Nephron (organoid): Measurements from ENCODE around the gene CALY.
"Not testable (repeated sequence)": the region's sequence is repeated elsewhere in the genome, so short reads cannot be mapped to it uniquely, and the experiment has no call there.

Source experiments
- H3K27ac Mint-ChIP-seq, 3 experiments: 2 replicates each; pipeline ENCODE4 v1.8.0; 2020; ENCODE audit warnings: mixed read lengths in 3 of 3, mild to moderate bottlenecking in 2 of 3, moderate library complexity in 1 of 3
- H3K27me3 Mint-ChIP-seq: 2 replicates; pipeline ENCODE4 v1.8.0; 2021; ENCODE audit warnings: low read depth, mild to moderate bottlenecking, moderate library complexity, mixed read lengths
- H3K36me3 Mint-ChIP-seq: 2 replicates; pipeline ENCODE4 v1.8.0; 2020; ENCODE audit warnings: low read depth, mixed read lengths
- H3K4me1 Mint-ChIP-seq: 2 replicates; pipeline ENCODE4 v1.8.0; 2020; ENCODE audit warnings: mixed read lengths
- H3K4me3 Mint-ChIP-seq, 3 experiments: 2 replicates each; pipeline ENCODE4 v1.8.0; 2020; ENCODE audit warnings: mild to moderate bottlenecking in 3 of 3, mixed read lengths in 3 of 3, moderate library complexity in 2 of 3
- H3K9me3 Mint-ChIP-seq: 2 replicates; pipeline ENCODE4 v1.8.0; 2020; ENCODE audit warnings: mixed read lengths
- CTCF ChIP-seq, 3 experiments: fragments of 200-600 bp; sonication (generic); IDR thresholded peaks; one replicate each; pipeline ENCODE4 v1.5.0; 2021; ENCODE audit warnings: antibody characterized with exemption in 3 of 3; ENCODE audit not compliant: unreplicated experiment in 3 of 3

The CALY gene

DNA sequence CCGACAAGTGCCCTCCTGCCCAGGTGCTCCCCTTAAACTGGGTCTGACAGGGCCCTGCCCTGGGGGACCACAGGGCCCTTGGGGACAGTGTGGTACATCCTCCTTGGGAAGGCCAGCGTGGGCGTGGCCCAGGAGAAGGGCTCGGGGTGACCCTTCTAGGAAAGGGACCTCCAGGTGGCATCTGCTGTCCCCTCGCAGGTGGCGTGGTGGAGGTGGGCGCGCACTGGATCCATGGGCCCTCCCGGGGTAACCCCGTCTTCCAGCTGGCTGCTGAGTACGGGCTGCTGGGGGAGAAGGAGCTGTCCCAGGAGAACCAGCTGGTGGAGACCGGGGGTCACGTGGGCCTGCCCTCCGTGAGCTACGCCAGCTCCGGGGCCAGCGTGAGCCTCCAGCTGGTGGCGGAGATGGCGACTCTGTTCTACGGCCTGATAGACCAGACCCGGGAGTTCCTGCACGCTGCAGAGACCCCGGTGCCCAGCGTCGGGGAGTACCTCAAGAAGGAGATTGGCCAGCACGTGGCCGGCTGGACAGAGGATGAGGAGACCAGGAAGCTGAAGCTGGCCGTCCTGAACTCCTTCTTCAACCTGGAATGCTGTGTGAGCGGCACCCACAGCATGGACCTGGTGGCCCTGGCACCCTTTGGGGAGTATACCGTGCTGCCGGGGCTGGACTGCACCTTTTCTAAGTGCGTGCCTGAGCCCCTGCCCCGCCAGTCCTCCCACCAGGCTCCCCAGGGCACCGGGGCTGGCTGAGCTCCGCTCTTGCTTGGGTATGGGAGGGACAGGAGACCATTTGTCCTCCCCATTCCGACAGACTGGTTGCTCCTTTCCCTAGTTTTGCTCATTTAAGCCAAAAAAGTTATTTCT lies 43.3 kb upstream of the CALY start:
- peak overlapping the region; percentile 73 to 80 (median 79) for H3K4me3 Mint-ChIP-seq
- no peaks in the 10 kb centered on the region for H3K27me3 Mint-ChIP-seq
- no peaks in the 10 kb centered on the region for H3K9me3 Mint-ChIP-seq
- H3K36me3 Mint-ChIP-seq = peaks cover 3% of the 10 kb centered on the region
- TF ChIP-seq CTCF (IDR thresholded peaks at IDR 0.05; ENCODE audit: unreplicated experiment in 3 of 3) = no peak
- no peak overlapping the region for H3K27ac Mint-ChIP-seq
- peaks cover 8% of the 10 kb centered on the region for H3K4me1 Mint-ChIP-seq

DNA sequence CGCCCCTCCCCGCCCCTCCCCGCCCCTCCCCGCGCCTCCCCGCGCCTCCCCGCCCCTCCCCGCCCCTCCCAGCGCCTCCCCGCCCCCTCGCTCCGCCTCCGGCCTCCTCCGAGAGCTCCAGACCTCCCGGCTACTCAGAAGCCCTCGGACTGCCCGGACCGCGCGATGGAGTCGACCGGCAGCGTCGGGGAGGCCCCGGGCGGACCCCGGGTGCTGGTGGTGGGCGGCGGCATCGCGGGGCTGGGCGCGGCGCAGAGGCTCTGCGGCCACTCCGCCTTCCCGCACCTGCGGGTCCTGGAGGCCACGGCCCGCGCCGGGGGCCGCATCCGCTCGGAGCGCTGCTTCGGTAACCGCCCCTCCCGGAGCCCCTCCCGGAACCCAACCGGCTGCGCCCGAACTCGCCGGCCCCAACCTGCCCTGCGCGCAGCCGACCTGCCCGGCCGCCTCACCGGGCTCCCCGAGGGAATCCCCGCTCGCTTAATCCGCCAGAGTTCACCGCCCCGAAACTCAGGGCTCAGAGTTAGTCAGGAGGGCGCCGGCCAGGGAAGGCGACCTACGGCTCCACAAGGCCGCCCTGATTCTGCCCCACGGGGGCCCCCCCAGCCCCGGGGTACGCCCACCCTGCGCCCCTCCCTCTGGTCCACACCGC lies 42.6 kb upstream of the CALY start, which contains the start of gene PAOX:
PAOX (plus strand) TSS at position 111 of the 649 bp plus-strand sequence; CDS start at position 166, 55 bp downstream.
- Mint-ChIP-seq H3K9me3 (no peaks in the 10 kb centered on the region), H3K36me3 (peaks cover 3% of the 10 kb centered on the region), H3K4me1 (peaks cover 15% of the 10 kb centered on the region), H3K27ac (peak within 1 kb of the TSS; percentile 23 to 61 (median 60)), H3K27me3 (peaks cover 5% of the 10 kb centered on the region), H3K4me3 (peak within 1 kb of the TSS; percentile 84 to 88 (median 86))
- no peak for TF ChIP-seq CTCF (IDR thresholded peaks at IDR 0.05; ENCODE audit: unreplicated experiment in 3 of 3)

- TF ChIP-seq CTCF (IDR thresholded peaks at IDR 0.05; ENCODE audit: unreplicated experiment in 3 of 3) = no peak
- Mint-ChIP-seq H3K27ac (peak overlapping the region; percentile 23 to 61 (median 60)), H3K4me1 (peaks cover 20% of the 10 kb centered on the region), H3K27me3 (peaks cover 5% of the 10 kb centered on the region), H3K9me3 (no peaks in the 10 kb centered on the region), H3K4me3 (peak overlapping the region; percentile 84 to 88 (median 86)), H3K36me3 (peaks cover 3% of the 10 kb centered on the region)
These were observed 41.8 kb upstream of the CALY start for GRCh38 chr10:133378251-133379096.

- Mint-ChIP-seq H3K27ac (peak overlapping the region; percentile 23 to 61 (median 60)), H3K4me1 (peaks cover 20% of the 10 kb centered on the region), H3K9me3 (no peaks in the 10 kb centered on the region), H3K27me3 (peaks cover 5% of the 10 kb centered on the region), H3K36me3 (peaks cover 3% of the 10 kb centered on the region), H3K4me3 (peak overlapping the region; percentile 84 to 88 (median 86))
- TF ChIP-seq CTCF (IDR thresholded peaks at IDR 0.05; ENCODE audit: unreplicated experiment in 3 of 3) = no peak
These were observed 41.1 kb upstream of the CALY start for GRCh38 chr10:133377818-133378250.

DNA sequence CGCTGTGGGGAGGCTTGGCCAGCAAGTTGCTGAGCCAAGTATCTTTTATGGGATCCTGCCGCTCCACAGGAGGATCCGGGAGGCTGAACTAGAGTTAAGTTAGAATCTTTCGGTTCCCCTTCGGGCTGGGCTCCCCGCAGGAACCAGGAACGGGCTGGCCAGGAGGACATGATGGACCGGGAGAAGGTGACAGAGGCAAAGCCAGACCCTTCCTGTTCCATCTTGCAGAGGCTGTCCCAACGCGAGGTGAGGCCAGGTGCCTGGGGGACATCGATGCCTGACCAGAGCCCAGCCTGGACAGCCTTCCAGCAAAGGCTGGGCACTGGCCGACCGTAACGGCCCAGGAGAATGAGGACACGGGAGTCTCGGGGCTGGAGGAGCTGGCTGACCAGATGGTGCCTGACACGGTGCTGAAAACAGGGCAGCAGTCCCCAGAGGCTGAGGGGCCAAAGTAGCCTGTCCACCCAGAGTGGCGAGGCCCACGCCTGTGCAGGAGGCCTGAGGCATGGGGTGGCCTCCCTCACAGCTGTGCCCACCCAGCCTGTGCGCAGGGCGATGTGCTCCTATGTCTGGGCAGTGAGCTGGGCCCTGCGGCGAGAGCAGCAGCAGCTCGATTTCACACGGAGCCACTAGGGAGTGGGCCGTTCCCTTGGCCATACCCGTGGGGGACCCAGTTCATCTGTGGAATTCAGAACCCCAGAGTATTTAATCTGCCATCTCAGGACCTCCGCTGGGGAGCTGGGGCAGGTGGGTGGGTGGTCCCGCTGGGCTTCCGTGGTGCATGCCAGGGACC lies 40.5 kb upstream of the CALY start:
- Mint-ChIP-seq H3K4me3 (peak overlapping the region; percentile 69 to 73 (median 71)), H3K27me3 (peaks cover 5% of the 10 kb centered on the region), H3K27ac (no peak overlapping the region), H3K4me1 (peaks cover 20% of the 10 kb centered on the region), H3K36me3 (peaks cover 3% of the 10 kb centered on the region), H3K9me3 (no peaks in the 10 kb centered on the region)
- no peak for TF ChIP-seq CTCF (IDR thresholded peaks at IDR 0.05; ENCODE audit: unreplicated experiment in 3 of 3)

- H3K27me3 Mint-ChIP-seq, H3K9me3 Mint-ChIP-seq, H3K36me3 Mint-ChIP-seq: not testable (repeated sequence)
- Mint-ChIP-seq H3K4me3 (peak overlapping the region; percentile 65 to 71 (median 69)), H3K27ac (peak overlapping the region in 1 of 3 experiments; percentile 54), H3K4me1 (peaks cover 20% of the 10 kb centered on the region)
These were observed 39.5 kb upstream of the CALY start for GRCh38 chr10:133376183-133376582.
